HG03575 (cell line): ENCODE results near the gene NSMF.
"Not testable (repeated sequence)": the region's sequence is repeated elsewhere in the genome, so short reads cannot be mapped to it uniquely, and the experiment has no call there.

Source experiments
- ATAC-seq: cut with Tn5 transposase; IDR thresholded peaks from one replicate; pipeline ENCODE4 v1.9.1; 2021; ENCODE audit not compliant: unreplicated experiment, insufficient number of reproducible peaks, low FRiP score; ENCODE audit errors: extremely low read depth

Gene NSMF

GRCh38 chr9:137478962-137479861 is 20.1 kb upstream of the NSMF start:
- no peak for ATAC-seq

DNA sequence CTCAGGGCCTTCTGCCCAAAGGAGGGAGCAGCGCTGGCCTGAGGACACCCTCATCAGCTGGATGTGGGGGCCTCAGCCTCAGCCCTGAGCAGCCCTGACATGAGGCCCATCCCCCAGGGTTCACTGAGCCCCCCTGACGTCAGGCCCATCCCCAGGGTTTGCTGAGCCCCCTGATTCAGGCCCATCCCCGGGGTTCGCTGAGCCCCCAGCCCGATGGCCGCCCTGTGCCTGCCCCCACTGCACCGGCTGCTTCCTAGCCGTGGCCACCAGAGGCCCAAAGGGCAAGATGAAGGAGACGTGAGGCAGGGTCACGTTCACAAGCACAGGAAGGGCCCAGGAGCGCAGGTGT is 19.5 kb upstream of the NSMF start:
- ATAC-seq, result no peak

- ATAC-seq, result no peak
These were observed 18.9 kb upstream of the NSMF start for GRCh38 chr9:137477778-137478612.

DNA sequence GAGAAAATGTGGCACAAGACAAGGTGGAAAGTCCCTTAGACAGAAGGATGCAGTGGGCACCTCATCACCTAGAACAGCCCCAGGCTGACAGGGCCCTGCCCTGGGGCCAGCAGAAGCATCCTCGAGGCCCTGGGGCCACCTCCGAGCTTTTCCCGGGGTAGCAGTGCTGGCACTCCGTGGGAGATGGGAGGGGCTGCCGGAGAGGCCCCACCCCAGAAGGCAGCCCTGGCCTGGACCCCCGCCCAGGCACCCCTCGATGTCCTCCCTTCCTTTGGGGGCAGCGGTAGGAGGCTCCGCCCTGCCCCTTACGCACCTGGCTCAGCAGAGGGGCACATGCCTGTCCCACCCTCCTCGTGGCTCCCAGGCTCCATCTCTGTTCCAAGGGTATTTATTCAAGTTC is 17.7 kb upstream of the NSMF start:
- no peak for ATAC-seq

- ATAC-seq, result no peak
These were observed 16.5 kb upstream of the NSMF start for GRCh38 chr9:137475666-137476065.

DNA sequence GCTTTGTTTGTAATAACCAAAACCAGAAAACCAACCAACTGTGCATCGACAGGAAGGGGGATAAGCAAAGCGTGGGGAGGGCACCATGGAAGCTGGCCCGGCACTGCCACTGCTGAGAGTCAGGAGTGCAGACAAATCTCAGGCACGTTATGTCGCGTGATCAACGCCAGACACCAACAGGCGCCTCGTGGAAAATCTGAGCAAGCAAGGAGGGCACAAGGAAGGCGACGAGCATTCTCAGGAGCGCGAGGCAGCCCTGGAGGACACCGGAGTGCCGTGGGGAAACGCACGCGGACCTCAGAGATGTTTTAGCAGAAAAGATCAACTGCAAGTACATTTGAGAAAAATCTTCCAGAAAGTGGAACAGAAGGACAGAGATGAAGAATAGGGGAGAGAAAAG is 15.1 kb upstream of the NSMF start:
- ATAC-seq, result no peak

- no peak for ATAC-seq
These were observed 11.7 kb upstream of the NSMF start for GRCh38 chr9:137470785-137471184.

DNA sequence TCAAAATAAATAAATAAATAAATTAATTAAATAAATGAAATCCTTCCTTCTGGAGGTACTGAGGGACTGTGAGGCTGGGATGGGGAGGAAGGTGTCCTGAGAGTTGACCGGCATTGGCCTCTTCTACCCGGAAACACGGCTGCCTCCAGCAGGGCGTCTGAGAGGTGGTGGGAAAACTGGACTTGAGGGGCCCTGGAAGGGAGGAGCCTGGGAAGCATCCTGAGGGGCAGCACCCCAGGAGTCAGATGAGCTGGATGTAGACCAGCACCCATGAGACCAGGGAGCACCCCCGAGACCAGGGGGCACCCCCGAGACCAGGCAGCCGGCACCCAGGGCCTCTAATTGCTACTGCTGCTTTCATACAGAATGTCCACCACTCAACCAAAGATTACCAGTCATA is 8.8 kb upstream of the NSMF start:
- no peak for ATAC-seq

DNA sequence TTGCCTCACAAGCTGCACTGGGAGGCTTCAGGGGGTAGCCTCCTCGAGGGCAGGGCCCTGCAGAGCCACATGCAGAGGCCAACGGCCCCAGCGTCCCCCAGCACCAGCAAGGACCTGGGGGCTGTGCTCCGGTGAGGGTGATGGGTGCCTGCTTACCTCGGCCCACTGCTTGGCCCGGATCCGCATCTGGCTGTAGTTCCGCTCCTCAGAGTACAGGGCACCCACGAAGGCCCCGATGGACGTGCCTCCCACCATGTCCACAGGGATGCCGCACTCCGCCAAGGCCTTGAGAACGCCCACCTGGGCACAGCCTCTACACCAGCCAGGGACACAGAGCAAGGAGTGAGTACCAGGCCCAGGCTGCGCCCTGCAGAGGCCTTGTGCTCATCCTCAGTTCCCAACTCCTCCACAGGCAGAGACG is 8.0 kb upstream of the NSMF start:
- ATAC-seq, result no peak

GRCh38 chr9:137466389-137467085 is 7.4 kb upstream of the NSMF start:
- ATAC-seq, result not testable (repeated sequence)

DNA sequence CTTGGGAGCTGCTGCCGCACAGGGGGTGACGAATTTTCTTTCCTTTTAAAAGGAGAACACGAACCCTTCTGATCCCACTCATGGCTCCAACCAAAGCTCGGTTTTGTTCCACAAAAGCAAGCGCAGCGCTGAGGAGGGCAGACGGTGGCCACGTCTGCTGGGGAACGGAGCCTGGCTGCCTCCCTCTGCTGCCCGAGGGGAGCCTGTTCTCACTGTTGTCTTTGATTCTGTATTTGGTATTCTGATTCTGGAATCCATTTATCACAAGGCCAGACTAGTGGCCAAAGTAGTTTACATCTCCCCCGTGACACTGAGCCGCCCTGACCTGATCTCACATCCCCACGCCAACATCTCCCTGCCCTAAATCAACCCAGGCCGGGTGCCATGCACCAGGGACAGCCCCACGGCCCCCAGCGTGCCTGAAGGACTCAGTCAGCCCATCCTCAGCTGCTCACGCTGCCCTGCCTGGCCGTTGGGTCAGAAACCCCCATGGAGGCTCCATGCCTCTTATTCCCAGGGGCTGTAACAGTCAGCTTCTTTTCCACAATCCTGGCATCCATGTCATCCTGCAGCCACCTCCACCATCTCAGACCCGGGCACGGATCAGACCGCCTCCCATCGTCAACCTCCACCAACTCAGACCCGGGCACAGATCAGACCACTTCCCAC is 6.7 kb upstream of the NSMF start:
- ATAC-seq, result no peak

DNA sequence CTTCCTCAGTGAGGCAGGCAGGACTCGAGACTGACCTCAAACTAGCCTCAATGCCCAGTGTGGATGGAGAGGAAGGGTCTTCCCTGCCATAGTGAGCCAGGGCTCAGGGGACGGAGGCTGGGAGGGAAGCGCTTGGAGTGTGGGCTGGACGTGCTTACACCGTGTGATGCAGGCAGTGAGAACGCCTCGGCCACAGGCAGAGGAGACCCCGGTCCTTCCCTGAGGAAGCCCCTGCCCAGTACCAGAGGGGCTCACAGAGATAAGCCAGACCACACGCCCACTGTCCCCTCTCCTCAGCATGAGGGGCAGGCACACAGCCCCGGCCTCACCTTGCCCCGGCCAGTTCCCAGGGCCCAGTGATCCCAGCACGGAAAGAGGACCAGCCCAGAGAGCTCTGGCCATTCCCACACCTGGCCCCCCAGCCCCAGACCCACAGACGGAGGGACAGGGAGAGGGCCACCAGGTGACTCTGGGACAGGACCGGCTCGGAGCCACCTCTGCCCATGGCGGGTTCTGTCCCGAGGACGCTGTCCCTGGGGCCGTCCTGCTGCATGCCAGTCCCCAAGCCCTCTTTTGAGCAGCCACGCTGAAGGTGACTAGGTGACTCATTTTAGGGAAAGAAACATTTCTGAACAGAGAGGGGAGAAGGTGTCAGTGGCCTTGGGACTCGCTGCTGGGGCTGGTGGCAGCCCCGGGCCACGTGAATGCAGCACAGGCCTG is 6.0 kb upstream of the NSMF start:
- ATAC-seq, result no peak

DNA sequence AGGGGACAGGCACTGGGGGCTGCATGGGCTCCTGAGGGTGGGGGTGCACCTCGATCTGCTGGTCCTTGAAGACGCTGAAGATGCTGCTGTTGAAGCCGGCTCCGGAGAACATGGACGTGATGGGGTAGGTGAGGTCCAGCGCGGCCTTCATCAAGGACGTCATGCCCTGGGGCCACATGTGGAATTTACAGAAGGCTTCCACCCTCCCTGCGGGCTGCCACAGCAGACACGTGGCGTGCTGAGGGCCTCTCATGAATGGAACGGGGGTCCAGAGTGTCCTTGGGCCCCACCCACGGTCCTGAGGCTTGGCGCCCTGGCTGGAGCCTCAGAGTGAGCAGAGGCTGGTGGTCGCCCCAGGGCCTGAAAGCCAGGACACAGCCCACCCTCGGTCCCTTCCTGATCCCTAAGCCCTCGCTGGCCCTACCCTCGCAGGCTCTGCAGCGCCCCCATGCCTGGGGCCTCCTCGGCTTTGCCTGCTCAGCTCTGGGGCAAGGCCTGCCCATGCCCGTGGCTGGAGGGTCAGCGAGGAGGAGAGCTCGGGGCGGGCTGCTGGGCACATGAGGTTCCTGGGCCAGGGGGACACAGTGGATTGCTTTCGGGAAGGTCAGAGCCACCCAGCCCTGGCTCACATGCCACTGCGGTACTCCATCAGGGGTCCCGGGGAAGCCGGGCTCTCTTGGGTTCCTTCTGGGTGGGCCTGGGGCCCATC is 5.3 kb upstream of the NSMF start:
- ATAC-seq, result no peak

DNA sequence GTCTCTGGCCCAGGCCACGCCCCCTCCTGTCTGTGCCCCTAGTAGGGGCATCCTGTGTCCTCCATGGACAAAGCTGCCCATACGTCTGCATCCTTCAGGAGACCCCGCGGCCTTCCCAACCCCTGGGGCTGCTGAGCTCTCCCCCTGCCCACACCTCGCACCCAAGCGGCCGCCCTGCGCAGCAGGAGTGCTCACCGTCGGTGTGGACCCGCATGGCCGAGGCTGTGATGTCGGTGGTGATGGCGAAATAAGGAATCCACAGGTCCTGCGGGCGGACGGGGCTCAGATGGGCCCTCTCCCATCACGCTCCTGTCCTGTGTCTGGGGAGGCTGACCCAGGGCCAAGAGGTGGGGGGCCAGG is 4.8 kb upstream of the NSMF start:
- ATAC-seq, result no peak

DNA sequence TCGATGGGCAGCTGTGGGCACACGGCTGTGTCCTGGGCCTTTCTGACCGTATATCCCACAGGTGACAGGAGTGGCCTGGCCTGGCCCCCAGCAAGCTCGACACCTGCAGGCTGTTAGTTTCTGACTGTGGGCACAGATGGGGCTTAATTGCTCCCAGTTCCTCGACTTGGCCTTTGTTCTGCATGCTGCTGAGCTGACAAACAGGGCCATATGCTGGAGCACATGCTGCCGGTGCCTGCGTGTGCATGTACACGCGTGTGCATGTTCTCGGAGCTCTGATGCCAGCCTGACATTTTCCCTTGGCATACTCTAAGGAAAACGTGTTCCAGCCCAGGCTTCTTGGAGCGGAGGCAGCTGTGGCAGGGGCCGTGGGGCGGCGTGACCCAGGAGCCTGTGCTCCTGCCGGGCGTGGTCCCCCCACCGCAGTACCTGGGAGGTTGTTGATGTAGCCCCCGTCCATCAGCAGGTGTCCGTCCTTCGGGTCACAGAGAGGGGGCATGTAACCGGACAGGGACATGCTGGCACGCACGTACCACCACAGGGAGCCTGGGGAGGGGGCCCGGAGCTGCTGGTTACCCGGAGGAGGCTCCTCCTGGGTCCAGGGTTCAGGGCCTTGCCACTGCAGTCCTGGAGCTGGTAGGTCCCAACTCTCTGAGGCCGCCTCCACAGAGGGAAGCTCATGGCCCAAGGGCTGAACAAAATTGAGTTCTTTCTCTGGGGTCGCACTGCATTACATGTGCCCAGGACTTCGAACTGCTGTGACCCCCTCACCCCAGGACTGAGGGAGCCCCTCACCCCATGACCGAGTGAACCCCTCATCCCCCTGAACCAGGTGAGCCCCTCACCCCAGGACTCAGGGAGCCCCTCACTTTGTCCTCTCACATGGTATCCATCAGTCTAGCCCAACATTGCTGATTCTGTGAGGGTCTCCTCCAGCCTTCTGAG is 4.1 kb upstream of the NSMF start:
- no peak for ATAC-seq

DNA sequence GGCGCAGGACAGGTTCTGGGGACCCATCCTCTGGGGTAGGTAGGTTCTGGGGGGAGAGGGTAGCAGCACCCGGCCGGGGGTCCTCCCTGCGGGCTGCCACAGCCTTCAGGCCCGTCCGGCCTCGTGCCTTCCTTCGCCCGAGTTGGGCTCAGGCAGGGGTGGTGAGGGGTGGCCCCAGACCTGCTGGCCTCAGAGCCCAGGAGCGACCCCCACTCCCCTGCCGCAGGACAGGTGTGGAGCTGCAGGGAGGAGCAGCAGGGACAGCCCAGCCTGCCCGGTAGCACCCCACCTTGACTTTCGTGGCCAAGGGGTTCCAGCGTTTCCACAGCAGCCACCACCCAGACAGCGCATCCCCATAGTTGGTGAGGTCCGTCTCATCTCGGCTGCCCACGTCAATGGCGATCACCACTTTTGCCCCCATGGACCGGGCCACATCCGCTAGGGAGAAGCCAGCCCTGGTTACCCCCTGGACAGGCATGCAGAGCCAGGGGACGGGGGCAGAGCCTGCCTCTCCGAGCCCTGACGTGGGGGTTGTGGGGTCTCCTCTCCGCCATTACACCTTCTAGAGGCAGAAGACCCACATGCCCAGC is 3.4 kb upstream of the NSMF start:
- ATAC-seq, result no peak
